NCI-H345 (cell line): ENCODE measurements around the gene ZWILCH.

Experiments used
- DNase-seq: peaks from one replicate; lab custom pipeline; 2025; lab: John Stamatoyannopoulos, UW

ZWILCH gene

DNA sequence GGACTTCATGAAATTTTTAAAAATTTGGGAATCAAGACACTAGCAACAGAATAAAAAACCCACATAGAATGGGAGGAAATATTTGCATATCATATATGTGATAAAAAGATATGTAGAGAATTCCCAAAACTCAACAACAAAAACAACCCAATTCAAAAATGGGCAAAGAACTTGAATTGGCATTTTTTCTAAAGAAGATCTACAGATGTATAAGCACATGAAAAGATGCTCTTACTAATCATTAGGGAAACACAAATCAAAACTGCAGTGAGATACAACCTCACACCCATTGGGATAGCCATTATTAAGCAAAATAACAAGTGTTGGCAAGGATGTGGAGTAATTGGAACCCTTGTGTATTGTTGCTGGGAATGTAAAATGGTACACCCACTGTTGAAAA, 50.6 kb downstream of the ZWILCH start:
- no peak for DNase-seq

DNA sequence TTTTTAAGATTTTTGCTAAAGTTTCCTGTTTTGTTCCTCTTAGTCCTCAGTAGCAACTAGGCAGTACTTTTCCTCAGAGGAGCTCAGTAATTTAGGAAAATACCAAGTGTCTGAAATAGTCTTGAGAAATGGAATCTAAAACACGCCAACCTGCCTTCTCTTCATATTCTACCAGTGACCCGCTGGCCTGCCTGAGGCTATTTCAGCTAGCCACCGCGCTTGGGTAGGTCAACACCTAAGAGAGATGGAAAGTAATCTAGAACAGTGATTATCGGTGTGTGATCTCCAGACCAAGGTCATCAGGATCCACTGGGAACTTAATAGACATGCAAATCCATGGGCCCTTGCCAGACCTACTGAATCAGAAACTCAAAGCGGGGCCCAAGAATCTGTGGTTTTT, 53.1 kb downstream of the ZWILCH start:
- no peak for DNase-seq

DNA sequence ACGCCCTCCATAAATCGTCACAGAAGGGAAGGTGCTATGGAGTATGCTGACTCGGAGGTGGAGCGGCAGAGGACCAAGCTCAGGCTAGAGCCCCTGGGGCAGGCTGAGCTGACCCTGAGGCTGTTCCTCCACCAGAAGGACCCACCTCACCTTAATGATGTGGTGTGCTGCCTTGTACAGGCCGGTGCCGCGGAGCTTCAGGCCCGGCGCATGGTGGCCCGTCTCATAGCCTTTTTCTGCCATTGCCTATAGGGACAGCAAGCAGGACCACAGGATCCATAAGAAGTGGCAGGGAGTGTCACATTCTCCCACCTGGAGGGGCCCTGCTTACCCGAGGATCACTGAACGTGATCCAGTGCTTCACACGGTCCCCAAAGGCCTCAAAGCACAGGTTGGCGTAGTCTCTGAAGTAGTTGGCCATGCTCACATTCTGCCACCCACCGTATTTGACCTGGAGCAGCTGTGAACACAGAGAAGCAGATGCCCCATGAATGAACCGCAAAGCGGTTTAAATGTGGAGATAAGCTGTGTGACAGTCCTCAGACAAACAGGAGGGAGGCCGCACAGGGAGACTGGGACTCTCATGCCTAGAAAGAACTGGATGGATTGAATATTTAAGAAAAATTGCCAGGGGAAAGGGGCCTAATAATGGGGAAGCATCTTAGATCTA, 55.9 kb downstream of the ZWILCH start:
- DNase-seq: no peak

DNA sequence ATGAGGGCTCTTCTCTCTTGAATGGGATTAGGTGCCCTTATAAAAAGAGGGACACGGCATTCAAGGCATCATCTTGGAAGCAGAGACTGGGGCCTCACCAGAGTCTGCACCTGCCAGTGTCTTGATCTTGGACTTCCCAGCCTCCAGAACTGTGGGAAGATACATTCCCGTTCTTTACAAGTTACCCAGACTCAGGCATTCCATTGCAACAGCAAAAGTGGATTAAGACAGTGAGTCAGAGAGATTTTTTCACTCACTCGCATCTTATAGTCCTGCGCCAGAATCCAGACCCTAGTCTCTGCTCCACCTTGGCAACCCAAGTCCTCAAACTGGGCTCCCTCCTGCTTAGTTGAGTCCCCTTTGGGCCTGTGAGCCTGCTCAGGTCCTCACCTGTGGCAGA, 58.0 kb downstream of the ZWILCH start:
- no peak for DNase-seq

DNA sequence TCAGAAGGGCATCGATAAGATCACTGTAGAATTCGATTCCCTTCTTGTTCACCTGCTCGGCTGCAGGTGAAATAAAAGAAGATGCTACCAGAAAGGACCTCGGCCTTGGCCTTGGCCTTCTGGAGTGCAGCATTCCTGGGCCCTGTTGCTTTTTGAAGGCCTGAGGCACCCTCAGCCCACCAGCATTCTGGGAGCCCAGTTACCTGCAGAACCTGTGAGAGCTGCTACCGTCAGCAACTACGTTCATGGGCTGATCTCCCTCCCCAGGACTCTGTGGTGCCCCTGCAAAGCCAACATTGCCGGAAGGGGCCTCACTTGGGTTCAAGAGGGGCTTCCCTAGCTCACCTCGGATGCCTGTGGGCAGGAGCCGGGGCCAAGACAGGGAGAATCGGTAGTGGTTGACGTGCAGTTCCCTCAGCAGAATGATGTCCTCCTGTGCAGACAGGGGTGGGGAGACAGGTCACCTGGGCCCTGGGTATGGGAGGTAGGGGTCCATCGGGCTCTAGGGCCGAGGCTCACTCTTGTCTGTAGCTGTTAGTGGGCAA, 58.5 kb downstream of the ZWILCH start:
- DNase-seq: no peak

DNA sequence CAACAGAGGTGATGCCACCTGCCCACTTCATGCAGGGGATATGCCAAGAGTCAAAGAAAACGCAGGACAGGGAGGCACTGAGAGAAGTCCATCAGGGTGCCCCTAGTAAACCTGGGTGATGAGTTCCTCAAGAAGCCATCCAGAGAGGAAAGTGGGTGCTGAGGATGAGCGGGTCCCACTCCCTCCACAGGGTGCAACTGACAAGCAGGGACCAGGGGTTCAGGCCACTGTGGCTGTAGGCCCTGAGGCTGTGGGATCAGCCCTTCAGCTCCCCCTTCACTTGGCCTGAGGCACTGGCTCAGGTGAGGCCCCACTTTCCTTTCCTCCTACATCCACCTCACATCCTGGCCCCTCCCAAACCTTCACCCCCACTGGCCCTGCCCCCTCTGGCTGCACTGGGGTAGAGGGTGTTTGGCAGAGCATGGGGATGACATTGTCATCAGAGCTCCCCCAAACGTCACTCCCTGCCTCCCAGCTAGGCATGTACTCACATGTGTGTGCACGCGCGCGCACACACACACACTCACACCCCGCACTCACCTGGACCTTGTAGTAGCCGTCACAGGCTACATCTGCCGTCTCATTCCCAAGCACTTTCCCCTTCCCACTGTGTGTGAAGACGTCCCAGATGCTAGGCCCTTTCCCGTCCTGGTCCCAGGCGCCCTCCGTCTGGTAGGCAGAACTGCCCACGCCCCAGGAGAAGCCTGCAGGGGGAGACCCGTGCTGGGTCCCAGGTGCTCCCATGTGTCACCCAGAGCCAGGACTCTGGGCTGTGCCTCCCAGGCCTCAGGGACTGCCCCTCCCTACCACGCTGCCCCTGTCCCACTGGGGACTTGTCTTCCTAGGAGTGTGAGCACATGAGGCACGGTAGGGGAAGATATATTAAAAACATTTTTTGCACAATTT, 59.3 kb downstream of the ZWILCH start:
- DNase-seq: no peak

DNA sequence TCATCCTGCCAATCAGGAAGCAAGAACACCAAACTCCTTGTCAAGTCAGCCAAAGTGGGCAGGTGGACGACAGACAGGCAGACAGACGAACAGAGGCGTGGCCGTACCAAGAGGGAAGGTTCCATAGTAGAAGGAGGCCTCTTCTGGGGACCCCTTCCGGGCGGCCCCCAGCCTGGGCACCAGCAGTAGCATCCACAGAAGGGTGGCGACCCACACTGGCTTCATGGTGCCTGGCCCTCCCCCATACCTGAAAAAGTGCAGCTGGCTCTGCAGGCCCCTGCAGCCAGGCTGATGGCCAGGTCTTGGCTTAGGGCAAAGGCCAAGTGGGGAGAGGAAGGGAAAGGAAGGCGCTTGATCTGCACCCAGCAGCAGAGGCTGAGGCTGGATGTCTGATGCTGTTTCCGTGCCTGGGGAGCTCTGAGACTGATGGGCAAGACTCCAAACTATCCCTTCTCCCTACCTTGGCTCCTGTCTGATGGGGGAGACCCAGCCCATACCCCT, 60.1 kb downstream of the ZWILCH start:
- no peak for DNase-seq

DNA sequence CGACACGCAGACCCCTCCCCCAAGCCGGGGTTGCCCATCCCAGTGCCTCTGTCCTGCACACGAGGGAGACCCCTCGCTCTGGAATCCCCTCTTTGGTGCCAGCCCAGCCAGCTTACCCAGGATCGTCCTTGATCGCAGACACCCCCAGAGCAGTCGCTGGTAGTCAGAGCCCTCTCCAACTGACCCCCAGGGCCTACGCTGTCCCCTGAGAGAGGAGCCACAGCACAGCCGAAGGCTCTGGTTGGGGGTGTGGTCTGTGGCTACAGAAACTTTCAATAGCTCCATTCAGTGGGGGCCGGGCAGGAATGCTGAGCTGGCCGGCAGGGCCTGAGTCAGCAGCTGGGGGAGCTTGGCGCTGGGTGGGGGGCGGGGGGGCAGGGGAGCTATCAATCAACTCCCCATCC, 60.6 kb downstream of the ZWILCH start, which contains the start of gene LCTL:
Gene LCTL (minus strand): TSS at position 258 of the 404 bp plus-strand sequence. CDS start 633 bp downstream, outside the sequence.
- no peak for DNase-seq

DNA sequence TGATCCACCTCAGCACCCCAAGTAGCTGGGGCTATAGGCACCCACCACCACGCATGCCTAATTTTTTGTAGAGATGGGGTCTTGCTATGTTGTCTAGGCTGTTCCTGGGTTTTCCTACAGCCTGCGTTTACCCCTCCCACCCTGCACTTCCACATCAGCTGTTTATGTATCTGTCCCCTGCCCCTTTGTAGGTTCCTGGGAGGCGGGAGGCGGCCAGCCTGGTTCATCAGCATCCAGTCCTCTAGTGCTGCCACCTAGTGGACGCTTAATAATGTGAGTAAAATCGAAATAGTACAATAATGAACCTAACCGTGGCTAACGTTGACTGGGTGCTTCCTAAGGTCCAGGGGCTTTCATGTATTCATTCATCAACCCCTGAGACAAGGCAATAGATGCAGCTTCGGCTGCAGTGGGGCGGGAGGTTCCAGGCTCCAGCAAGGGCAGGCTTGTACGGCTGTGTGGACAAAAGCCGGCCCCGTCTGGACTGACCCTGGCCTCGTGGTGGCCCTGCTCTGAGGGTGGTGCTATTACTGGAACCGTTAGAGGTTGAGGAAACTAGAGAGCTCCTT, 61.9 kb downstream of the ZWILCH start:
- DNase-seq: peak; percentile 47

DNA sequence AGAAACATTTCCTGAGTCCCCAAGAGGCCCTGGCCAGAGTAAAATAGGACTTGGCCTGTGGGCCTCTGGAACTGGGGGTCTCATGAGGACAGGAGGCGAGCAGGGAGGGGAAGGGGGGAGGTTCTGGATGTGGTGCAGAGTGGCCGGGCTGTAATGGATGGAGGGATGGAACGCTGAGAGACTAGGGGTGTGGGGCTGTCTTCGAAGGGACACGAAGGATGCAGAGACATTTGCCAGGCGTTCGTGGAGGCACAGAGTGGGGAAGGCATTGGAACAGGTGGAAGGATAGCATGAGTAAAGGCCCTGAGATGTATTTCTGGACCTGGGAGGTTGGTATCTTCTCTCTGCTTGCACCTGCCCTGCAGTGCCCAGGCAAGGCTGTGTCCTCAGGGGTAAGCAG, 62.8 kb downstream of the ZWILCH start:
- DNase-seq: no peak

DNA sequence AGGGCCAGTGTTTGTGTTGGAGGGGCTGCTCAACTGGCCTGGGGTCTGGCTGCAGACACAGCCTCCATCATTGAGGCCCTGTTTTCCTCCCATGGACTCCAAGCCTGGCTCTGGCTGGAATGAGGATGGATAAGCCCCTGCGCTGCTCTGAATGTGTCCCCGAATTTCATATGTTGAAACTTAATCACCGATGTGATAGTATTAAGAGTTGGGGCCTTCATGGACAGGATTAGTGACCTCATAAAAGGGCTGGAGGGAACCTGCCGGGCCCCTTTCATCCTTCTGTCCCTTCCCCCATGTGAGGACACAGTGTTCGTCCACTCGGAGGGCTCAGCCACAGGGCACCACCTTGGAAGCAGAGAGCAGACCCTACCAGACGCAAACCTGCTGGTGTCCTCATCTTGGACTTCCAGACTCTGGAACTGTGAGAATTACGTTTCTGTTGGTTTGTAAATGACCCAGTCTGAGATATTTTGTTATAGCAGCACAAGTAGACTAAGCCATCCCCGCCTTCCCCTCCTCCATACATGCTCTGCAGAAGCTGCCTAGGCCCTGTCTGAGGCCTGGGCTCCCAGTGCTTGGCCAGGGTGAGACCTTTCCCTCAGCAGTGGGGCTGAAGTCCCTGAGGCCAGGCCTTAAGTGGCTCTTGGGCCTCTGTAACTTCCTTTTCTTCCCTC, 64.5 kb downstream of the ZWILCH start:
- no peak for DNase-seq

DNA sequence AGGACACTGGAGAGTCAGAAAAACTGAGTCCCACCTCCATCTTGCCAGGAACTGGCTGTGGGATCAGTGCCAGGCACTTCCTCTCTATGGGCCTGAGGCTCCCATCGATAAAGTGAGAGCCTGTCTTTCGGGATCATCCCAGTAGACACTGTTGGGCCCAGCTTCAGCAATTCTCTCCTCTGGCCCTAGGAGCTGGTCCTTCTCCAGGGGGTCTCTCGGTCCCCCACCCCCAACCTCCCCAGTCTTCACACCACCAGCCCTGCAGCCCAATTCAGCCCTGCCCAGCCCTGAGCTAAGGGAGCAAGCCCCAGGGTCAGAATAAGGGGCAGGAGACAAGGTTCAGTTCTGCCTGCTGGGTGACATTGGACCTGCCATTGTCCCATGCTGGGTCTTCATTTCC, 65.2 kb downstream of the ZWILCH start:
- no peak for DNase-seq

DNA sequence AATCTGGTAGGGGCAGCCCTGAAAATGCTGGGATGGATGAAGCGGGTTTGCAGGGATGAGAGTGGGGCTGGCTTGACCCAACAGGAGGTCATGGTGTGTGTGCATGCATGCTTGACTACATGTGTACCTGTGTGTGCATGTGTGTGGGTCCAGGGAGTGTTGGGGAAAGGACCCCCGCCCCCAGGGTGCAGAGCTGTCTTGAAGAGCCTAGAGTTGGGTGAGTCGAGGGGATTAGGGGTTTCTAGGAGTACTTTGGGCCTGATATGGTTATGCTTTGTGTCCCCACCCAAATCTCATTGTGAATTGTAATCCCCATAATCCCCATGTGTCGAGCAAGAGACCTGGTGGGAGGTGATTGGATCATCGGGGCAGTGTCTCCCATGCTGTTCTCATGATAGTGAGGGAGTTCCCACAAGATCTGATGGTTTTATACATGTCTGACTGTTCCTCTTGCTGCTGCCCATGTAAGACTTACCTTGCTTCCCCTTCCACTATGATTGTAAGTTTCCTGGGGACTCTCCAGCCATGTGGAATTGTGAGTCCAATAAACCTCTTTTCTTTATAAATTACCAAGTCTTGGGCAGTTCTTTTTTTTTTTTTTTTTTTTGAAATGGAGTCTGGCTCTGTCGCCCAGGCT, 65.8 kb downstream of the ZWILCH start:
- DNase-seq: no peak

DNA sequence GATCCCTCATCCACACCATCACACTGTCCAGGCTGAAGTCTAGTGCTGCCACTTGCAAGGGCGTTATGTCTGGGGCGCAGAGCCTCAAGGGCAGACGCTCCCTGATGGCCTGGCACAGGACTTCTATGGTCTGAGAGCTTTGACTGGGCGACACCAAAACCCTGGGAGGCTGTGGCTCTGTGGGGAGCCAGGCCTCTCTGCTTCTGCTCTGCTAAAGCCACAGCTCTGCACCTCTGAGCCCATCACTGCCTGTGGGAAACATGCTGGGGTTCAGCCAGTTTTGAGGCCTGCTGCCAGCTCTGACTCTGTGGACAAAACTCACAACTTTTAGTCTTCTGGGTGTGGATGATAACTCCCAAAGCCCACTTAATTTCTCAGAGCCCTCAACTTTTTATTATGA, 67.0 kb downstream of the ZWILCH start:
- DNase-seq: no peak

DNA sequence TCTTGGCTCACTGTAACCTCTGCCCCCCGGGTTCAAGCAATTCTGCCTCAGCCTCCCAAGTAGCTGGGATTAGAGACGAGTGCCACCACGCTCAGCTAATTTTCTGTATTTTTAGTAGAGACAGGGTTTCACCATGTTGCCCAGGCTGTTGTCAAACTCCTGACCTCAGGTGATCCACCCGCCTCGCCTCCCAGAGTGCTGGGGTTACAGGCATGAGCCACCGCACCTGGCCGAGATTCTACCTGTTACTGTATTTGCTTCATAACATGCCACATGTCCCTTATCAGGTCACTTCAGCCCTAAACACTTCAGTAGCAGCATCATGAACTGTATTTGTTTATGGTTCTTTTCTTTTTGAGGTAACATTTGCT, 68.2 kb downstream of the ZWILCH start:
- no peak for DNase-seq

DNA sequence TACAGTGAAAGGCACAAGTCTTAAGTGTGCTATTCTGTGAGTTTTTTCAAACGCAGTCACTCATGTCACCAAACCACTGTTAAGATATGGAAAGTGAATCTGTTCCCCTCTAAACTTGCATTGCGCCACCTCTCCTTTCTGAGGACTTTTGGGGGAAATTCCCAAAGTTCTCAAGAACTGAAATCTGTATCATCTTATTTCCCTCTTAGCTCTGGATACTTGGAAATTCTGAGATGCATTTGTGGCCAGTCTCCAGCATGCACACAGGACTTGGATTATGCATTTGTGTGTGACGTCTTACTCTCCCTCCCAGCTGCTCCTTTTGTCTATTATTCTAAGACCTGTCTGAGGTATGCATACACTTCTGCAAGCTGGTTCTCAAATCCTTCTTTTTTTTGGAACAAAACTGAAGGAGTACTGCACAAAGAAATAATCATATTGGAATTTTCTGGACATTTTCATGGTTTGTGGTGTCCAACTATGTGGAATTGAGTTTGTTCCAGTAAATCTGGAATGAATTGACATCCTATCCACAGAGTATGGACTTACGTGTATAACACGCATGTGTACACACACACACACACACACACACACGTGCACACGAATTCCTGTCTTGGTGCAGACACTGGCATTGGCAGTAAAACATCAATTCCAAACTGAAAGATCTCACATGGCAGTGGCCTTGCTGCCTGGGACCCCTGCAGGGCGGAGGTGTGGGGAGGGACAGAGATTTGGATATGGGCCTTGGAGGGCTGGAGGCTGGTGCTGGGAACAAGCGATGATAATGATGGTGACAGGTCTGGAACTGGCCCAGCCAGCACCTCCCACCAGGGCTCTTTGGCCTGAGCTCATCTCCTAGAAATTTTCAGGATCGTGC, 68.8 kb downstream of the ZWILCH start:
- no peak for DNase-seq

DNA sequence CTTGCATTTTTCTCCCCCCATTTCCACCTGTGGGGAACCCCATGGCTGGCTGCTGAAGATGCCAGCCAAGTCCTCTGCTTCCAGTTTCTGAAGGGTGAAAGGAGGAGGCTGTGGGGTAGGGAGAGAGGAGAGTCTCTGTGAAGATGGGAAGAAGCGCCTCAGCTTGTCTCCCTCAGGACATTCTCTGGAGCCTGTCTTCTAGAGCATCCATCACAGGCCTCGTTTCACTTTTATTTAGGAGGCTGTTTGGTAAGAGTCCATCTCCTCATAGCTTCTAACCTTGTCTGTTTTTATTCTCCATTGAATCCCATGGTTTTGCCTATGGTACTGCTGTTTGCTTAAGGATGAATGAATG, 69.4 kb downstream of the ZWILCH start:
- DNase-seq: no peak

DNA sequence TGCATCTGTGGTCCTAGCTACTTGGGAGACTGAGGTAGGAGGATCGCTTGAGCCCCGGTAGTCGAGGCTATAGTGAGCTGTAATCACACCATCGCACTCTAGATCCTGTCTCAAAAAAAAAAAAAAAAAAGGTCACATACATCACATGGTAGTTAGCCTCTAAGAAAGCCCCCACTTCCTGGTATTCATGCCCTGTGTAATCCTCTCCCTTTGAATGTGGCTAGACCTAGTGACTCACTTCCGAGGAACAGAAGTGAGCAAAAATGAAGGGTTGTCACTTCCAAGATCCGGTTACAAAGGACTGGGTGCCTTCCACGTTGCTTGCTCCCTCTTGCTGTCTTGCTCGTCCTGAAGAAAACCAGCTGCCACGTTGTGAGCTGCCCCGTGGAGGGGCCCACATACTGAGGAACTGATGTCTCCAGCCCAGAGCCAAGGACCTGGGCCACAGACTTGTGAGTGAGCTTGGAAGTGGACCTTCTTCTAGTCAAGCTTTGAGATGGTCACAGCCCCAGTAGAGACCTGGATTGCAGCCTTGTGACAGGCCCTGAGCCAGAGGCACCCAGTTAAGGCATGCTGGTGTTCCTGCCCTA, 73.3 kb downstream of the ZWILCH start:
- DNase-seq: no peak

DNA sequence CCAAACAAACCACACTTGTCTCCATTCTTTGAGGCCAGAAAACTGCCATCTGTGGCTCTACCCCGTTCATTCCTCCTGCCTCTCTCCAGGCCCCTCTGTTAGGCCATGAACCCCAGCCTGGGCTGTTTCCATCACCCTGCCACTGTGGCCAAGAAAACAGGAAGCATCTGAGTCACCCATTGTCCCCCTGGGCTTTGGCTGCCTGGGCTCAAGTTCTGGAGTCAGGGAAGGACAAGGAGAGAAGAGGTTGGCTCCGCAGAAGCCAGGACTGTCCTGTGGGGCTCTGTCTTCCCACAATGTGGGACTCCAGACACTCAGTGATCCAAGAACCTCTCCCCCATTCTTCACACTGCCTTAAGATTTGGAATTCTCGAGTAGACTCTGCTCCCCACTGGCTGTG, 75.5 kb downstream of the ZWILCH start:
- no peak for DNase-seq

DNA sequence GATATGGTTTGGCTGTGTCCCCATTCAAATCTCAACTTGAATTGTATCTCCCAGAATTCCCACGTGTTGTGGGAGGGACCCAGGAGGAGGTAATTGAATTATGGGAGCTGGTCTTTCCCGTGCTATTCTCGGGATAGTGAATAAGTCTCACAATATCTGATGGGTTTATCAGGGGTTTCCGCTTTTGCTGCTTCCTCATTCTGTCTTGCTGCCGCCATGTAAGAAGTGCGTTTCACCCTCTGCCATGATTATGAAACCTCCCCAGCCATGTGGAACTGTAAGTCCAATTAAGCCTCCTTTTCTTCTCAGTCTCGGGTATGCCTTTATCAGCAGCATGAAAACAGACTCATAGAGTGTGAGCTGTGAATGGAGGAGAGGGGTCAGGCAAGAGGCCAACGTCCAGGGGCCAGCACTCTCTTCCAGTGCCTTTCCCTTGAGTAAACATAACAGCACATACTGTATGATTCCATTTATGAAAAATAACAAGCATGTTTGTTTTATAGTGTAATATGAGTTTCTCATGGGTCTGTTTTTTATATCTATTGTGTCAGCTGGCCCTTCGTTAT, 76.9 kb downstream of the ZWILCH start:
- no peak for DNase-seq
